Lower leg skin (tissue), 4 donors: ENCODE data around the gene FNDC3B. TPM values are rescaled to one million over a fixed set of nuclear protein-coding genes. Genes with fewer than 3 reads are reported as not detected.

Source experiments
- DNase-seq, 2 donors: peaks; one replicate each; pipeline ENCODE4 v3.0.0-alpha.2; 2019; ENCODE audit warnings: low spot score in 2 of 2
- H3K4me3 ChIP-seq: fragments of 200-600 bp; sonication (generic); 2 replicates; pipeline ENCODE4 v1.5.1; 2017; ENCODE audit warnings: mild to moderate bottlenecking, low read depth; ENCODE audit not compliant: poor library complexity, severe bottlenecking
- CTCF ChIP-seq, 3 donors: fragments of 450-650 bp; IDR thresholded peaks; one replicate each; pipeline ENCODE4 v1.5.1; 2016; ENCODE audit warnings: antibody characterized with exemption in 3 of 3, mild to moderate bottlenecking in 3 of 3, moderate library complexity in 2 of 3
- POLR2A ChIP-seq, 2 donors: fragments of 450-650 bp; IDR thresholded peaks; one replicate each; pipeline ENCODE4 v1.6.1; 2016 to 2017; ENCODE audit warnings: antibody characterized with exemption in 2 of 2, mild to moderate bottlenecking in 1 of 2, moderate library complexity in 1 of 2
- WGBS, 2 donors: methylation state at CpG; one replicate each; pipeline ENCODE4 v1.1.5; 2018; 5-methylcytosine and 5-hydroxymethylcytosine counted together
- intact Hi-C: fragments of 100-400 bp; cut with DNase I; formaldehyde crosslinking; loops from one replicate; pipeline ENCODE4 v1.15.0; 2023; ENCODE audit warnings: low total_unique reads
- total RNA-seq, 4 donors: library from RNA; depleted of rRNA; stranded (reverse); fragments of >200 nt; gene quantifications; one replicate each; pipeline ENCODE4 v1.1.0, GENCODE V29; 2016

The FNDC3B gene
- total RNA-seq, 4 donors from 2014 or later, result 22.9 to 39.3 (median 23.2) TPM

GRCh38 chr3:172286548-172287148 is 247.3 kb downstream of the FNDC3B start:
- no peak for DNase-seq
- intact Hi-C loops, result no loop called here
- TF ChIP-seq CTCF (IDR thresholded peaks at IDR 0.05), result no peak
- TF ChIP-seq POLR2A (IDR thresholded peaks at IDR 0.05), result no peak
- WGBS, 2 donors, result 81 to 91% methylated on average over 3 of the region's 3 CpGs
- H3K4me3 ChIP-seq, result no peak overlapping the region

GRCh38 chr3:172287937-172288477 is 248.6 kb downstream of the FNDC3B start:
- no peak for TF ChIP-seq POLR2A (IDR thresholded peaks at IDR 0.05)
- no peak for TF ChIP-seq CTCF (IDR thresholded peaks at IDR 0.05)
- WGBS, 2 donors, result 62 to 89% methylated on average over 4 of the region's 4 CpGs
- no peak for DNase-seq
- H3K4me3 ChIP-seq, result no peak overlapping the region
- intact Hi-C loops, result no loop called here

- intact Hi-C loops, result no loop called here
- no peak for DNase-seq
- TF ChIP-seq CTCF (IDR thresholded peaks at IDR 0.05) (no peak), POLR2A (IDR thresholded peaks at IDR 0.05) (no peak)
- no peak overlapping the region for H3K4me3 ChIP-seq
- 67 to 71% methylated on average over 4 of the region's 4 CpGs for WGBS, 2 donors
Measured at GRCh38 chr3:172288651-172289050, 249.3 kb downstream of the FNDC3B start.

GRCh38 chr3:172289583-172289982 is 250.2 kb downstream of the FNDC3B start:
- WGBS, 2 donors, result 71 to 97% methylated on average over 6 of the region's 6 CpGs
- H3K4me3 ChIP-seq, result no peak overlapping the region
- intact Hi-C loops, result no loop called here
- TF ChIP-seq POLR2A (IDR thresholded peaks at IDR 0.05) (no peak), CTCF (IDR thresholded peaks at IDR 0.05) (no peak)
- no peak for DNase-seq

GRCh38 chr3:172290457-172290856 is 251.1 kb downstream of the FNDC3B start:
- 85 to 87% methylated on average over 7 of the region's 7 CpGs for WGBS, 2 donors
- intact Hi-C loops, result no loop called here

More at GRCh38 chr3:172290457-172290856, 251.1 kb downstream of the FNDC3B start:
- TF ChIP-seq POLR2A (IDR thresholded peaks at IDR 0.05) (no peak), CTCF (IDR thresholded peaks at IDR 0.05) (no peak)
- H3K4me3 ChIP-seq, result no peak overlapping the region
- no peak for DNase-seq
